Left forelimb (tissue), 1 donor: ENCODE data around the gene SH3YL1.

Experiments
- DNase-seq: peaks from one replicate; pipeline ENCODE4 v3.0.0-alpha.2; 2018; ENCODE audit warnings: low spot score

Gene SH3YL1

GRCh38 chr2:263774-264492 lies at the start of gene SH3YL1:
TSS of gene SH3YL1 (minus strand) at chr2:264032. CDS start at chr2:263984, 48 bp downstream.
- no peak for DNase-seq

- DNase-seq: no peak
Measured at GRCh38 chr2:310994-311393, 47.2 kb upstream of the SH3YL1 start.

- DNase-seq: no peak
Measured at GRCh38 chr2:309954-310510, 46.2 kb upstream of the SH3YL1 start.

GRCh38 chr2:309148-309953 lies 45.5 kb upstream of the SH3YL1 start:
- DNase-seq: no peak

- no peak for DNase-seq
Measured at GRCh38 chr2:305366-305765, 41.5 kb upstream of the SH3YL1 start.

- no peak for DNase-seq
Measured at GRCh38 chr2:296354-296753, 32.5 kb upstream of the SH3YL1 start.

GRCh38 chr2:295090-295489 lies 31.3 kb upstream of the SH3YL1 start:
- no peak for DNase-seq

GRCh38 chr2:290090-290722 lies 26.4 kb upstream of the SH3YL1 start:
- DNase-seq: peak; percentile 82

- DNase-seq: no peak
Measured at GRCh38 chr2:289362-290089, 25.7 kb upstream of the SH3YL1 start.

- no peak for DNase-seq
Measured at GRCh38 chr2:288758-289361, 25.0 kb upstream of the SH3YL1 start.

- no peak for DNase-seq
Measured at GRCh38 chr2:287911-288757, 24.3 kb upstream of the SH3YL1 start, which contains the start of gene ALKAL2. TSS of gene ALKAL2 (minus strand) at chr2:288091. CDS start at chr2:287835, 256 bp downstream.

GRCh38 chr2:287471-287885 lies 23.6 kb upstream of the SH3YL1 start:
- peak; percentile 77 for DNase-seq

GRCh38 chr2:286774-287392 lies 23.1 kb upstream of the SH3YL1 start:
- no peak for DNase-seq

GRCh38 chr2:286035-286434 lies 22.2 kb upstream of the SH3YL1 start:
- DNase-seq: no peak

- DNase-seq: no peak
Measured at GRCh38 chr2:285531-285930, 21.7 kb upstream of the SH3YL1 start.

GRCh38 chr2:284896-285492 lies 21.2 kb upstream of the SH3YL1 start:
- DNase-seq: no peak

GRCh38 chr2:283996-284794 lies 20.4 kb upstream of the SH3YL1 start:
- no peak for DNase-seq

GRCh38 chr2:282371-283263 lies 18.8 kb upstream of the SH3YL1 start:
- no peak for DNase-seq
